Esophagus muscularis mucosa (tissue), 4 donors: ENCODE results near the gene MGAT1. TPM values are rescaled to one million over a fixed set of nuclear protein-coding genes. Genes with fewer than 3 reads are reported as not detected.
A peak's percentile ranks its signal among the peaks of the same experiment; 100 is the strongest.
"Not testable (repeated sequence)": the region's sequence is repeated elsewhere in the genome, so short reads cannot be mapped to it uniquely, and the experiment has no call there.

ENCODE experiments used
- DNase-seq: peaks from one replicate; pipeline ENCODE4 v3.0.0-alpha.2; 2017; ENCODE audit errors: extremely low spot score
- H3K27ac ChIP-seq, 4 donors: fragments of 200-600 bp; sonication (generic); replicated peaks in 1 of 4; 1 replicate in 3 of 4; 2 replicates in 1 of 4; pipeline ENCODE4 v1.5.1; 2016 to 2019; ENCODE audit warnings: mild to moderate bottlenecking in 1 of 4
- H3K27me3 ChIP-seq, 4 donors: fragments of 200-600 bp; sonication (generic); one replicate each; pipeline versions ENCODE4 v1.5.1 to v1.6.0; 2016 to 2019
- H3K36me3 ChIP-seq, 4 donors: fragments of 200-600 bp; sonication (generic); one replicate each; pipeline ENCODE4 v1.5.1; 2016 to 2019
- H3K4me1 ChIP-seq, 4 donors: fragments of 200-600 bp; sonication (generic); one replicate each; pipeline ENCODE4 v1.5.1; 2016 to 2019
- H3K4me3 ChIP-seq, 4 donors: fragments of 200-600 bp; sonication (generic); 1 replicate in 2 of 4; 2 replicates in 2 of 4; pipeline ENCODE4 v1.5.1; 2016 to 2019; ENCODE audit warnings: mild to moderate bottlenecking in 4 of 4, moderate library complexity in 1 of 4
- H3K9me3 ChIP-seq, 4 donors: fragments of 200-600 bp; sonication (generic); 1 replicate in 3 of 4; 2 replicates in 1 of 4; pipeline ENCODE4 v1.5.1; 2016 to 2019
- CTCF ChIP-seq, 3 experiments: fragments of 200-600 bp in 2 of 3; fragments of 450-650 bp in 1 of 3; sonication (generic) in 2 of 3; IDR thresholded peaks; one replicate each; pipeline ENCODE4 v1.5.1; 2017 to 2019; ENCODE audit warnings: antibody characterized with exemption in 3 of 3, mild to moderate bottlenecking in 2 of 3, moderate library complexity in 1 of 3
- EP300 ChIP-seq: sonication (generic); formaldehyde crosslinking; IDR thresholded peaks from one replicate; pipeline ENCODE4 v1.6.1; 2017; ENCODE audit warnings: antibody characterized with exemption
- POLR2A ChIP-seq: fragments of 450-650 bp; IDR thresholded peaks from one replicate; pipeline ENCODE4 v1.6.1; 2017; ENCODE audit warnings: antibody characterized with exemption, moderate library complexity, mild to moderate bottlenecking, low read depth
- POLR2AphosphoS5 ChIP-seq, 2 donors: sonication (generic); formaldehyde crosslinking; IDR thresholded peaks; one replicate each; pipeline ENCODE4 v1.6.1; 2017; ENCODE audit warnings: antibody characterized with exemption in 2 of 2
- WGBS: methylation state at CpG from one replicate; pipeline ENCODE4 v1.1.5; 2018; 5-methylcytosine and 5-hydroxymethylcytosine counted together
- intact Hi-C: fragments of 100-400 bp; cut with DNase I; formaldehyde crosslinking; loops from one replicate; pipeline ENCODE4 v1.15.1; 2023
- total RNA-seq, 4 donors: library from RNA; depleted of rRNA; stranded (reverse); fragments of >200 nt; gene quantifications; one replicate each; pipeline versions ENCODE4 v1.1.0 to v1.2.1, GENCODE V29; 2016

The MGAT1 gene
- total RNA-seq, 4 donors from 2014 or later, result 132 to 205 (median 190) TPM

GRCh38 chr5:180792287-180792964 lies 10.2 kb downstream of the MGAT1 start:
- no peak for TF ChIP-seq POLR2A
- peak; percentile 53 for DNase-seq

GRCh38 chr5:180791611-180792213 lies 10.9 kb downstream of the MGAT1 start:
- TF ChIP-seq POLR2AphosphoS5 (IDR thresholded peaks at IDR 0.05), result no peak
- no peak for TF ChIP-seq POLR2A
- TF ChIP-seq EP300, result no peak
- no peak for TF ChIP-seq CTCF (IDR thresholded peaks at IDR 0.05)
- H3K27me3 ChIP-seq, result no peaks in the 10 kb centered on the region
- intact Hi-C loops, result no loop called here
- peaks cover 38 to 89% (median 58%) of the 10 kb centered on the region in 4 donors for H3K36me3 ChIP-seq
- H3K4me1 ChIP-seq, result peaks cover 31 to 89% (median 55%) of the 10 kb centered on the region in 4 donors
- DNase-seq, result peak; percentile 77
- H3K4me3 ChIP-seq, result no peak overlapping the region
- 95% methylated on average over 10 of the region's 31 CpGs for WGBS
- H3K27ac ChIP-seq, result no peak overlapping the region
- no peaks in the 10 kb centered on the region for H3K9me3 ChIP-seq

More at GRCh38 chr5:180792287-180792964, 10.2 kb downstream of the MGAT1 start:
- H3K4me1 ChIP-seq, result peaks cover 31 to 89% (median 55%) of the 10 kb centered on the region in 4 donors
- H3K27me3 ChIP-seq, result no peaks in the 10 kb centered on the region
- 95% methylated on average over 30 of the region's 60 CpGs for WGBS
- H3K36me3 ChIP-seq, result peaks cover 38 to 90% (median 58%) of the 10 kb centered on the region in 4 donors
- intact Hi-C loops, result no loop called here
- no peaks in the 10 kb centered on the region for H3K9me3 ChIP-seq
- H3K4me3 ChIP-seq, result no peak overlapping the region
- no peak overlapping the region for H3K27ac ChIP-seq

- Histone ChIP-seq H3K4me3 (no peak overlapping the region), H3K36me3 (peaks cover 38 to 77% (median 58%) of the 10 kb centered on the region in 4 donors), H3K27ac (no peak overlapping the region), H3K4me1 (peaks cover 32 to 89% (median 55%) of the 10 kb centered on the region in 4 donors), H3K27me3 (no peaks in the 10 kb centered on the region), H3K9me3 (no peaks in the 10 kb centered on the region)
- intact Hi-C loops, result no loop called here
- 79% methylated on average over 6 of the region's 6 CpGs for WGBS
- DNase-seq, result peak; percentile 60
- no peak for TF ChIP-seq CTCF (IDR thresholded peaks at IDR 0.05)
- TF ChIP-seq POLR2A, result no peak
- TF ChIP-seq POLR2AphosphoS5 (IDR thresholded peaks at IDR 0.05), result no peak
- TF ChIP-seq EP300, result no peak
These were observed 12.1 kb downstream of the MGAT1 start for GRCh38 chr5:180790524-180790923.

- H3K4me1 ChIP-seq, result peaks cover 35 to 90% (median 58%) of the 10 kb centered on the region in 4 donors
- TF ChIP-seq CTCF (IDR thresholded peaks at IDR 0.05) (no peak), POLR2A (no peak), EP300 (no peak), POLR2AphosphoS5 (IDR thresholded peaks at IDR 0.05) (no peak)
- peaks cover 38 to 72% (median 58%) of the 10 kb centered on the region in 4 donors for H3K36me3 ChIP-seq
- no peaks in the 10 kb centered on the region for H3K9me3 ChIP-seq
- 85% methylated on average over 5 of the region's 8 CpGs for WGBS
- DNase-seq, result no peak
- no peaks in the 10 kb centered on the region for H3K27me3 ChIP-seq
- intact Hi-C loops, result no loop called here
- no peak overlapping the region for H3K4me3 ChIP-seq
- no peak overlapping the region for H3K27ac ChIP-seq
These were observed 12.6 kb downstream of the MGAT1 start for GRCh38 chr5:180790020-180790419.

- H3K9me3 ChIP-seq, H3K27me3 ChIP-seq, H3K27ac ChIP-seq, H3K4me3 ChIP-seq, DNase-seq: not testable (repeated sequence)
- Histone ChIP-seq H3K36me3 (peaks cover 38 to 60% (median 53%) of the 10 kb centered on the region in 4 donors), H3K4me1 (peaks cover 44 to 91% (median 63%) of the 10 kb centered on the region in 4 donors)
- intact Hi-C loops, result loop anchor here (5.0 to 10.0 kb wide), 2 partner anchors 43 to 366 kb away; no protein-coding TSS in a partner anchor
- 91% methylated on average over 18 of the region's 19 CpGs for WGBS
These were observed 13.8 kb downstream of the MGAT1 start for GRCh38 chr5:180788651-180789410.
